Ascending aorta (tissue), 2 donors: ENCODE results near the gene CLBA1. TPM values are rescaled to one million over a fixed set of nuclear protein-coding genes. Genes with fewer than 3 reads are reported as not detected.

Experiments used
- DNase-seq, 2 donors: peaks; one replicate each; pipeline ENCODE4 v3.0.0-alpha.2; 2019; ENCODE audit warnings: low spot score in 2 of 2
- H3K27ac ChIP-seq, 2 donors: fragments of 200-600 bp; sonication (generic); one replicate each; pipeline ENCODE4 v1.5.1; 2016 to 2017; ENCODE audit warnings: mild to moderate bottlenecking in 1 of 2
- H3K27me3 ChIP-seq: fragments of 200-600 bp; sonication (generic); one replicate; pipeline ENCODE4 v1.5.1; 2017
- H3K36me3 ChIP-seq, 2 donors: fragments of 200-600 bp; sonication (generic); one replicate each; pipeline ENCODE4 v1.5.1; 2016
- H3K4me1 ChIP-seq, 2 donors: fragments of 200-600 bp; sonication (generic); one replicate each; pipeline ENCODE4 v1.5.1; 2016 to 2017; ENCODE audit warnings: mild to moderate bottlenecking in 1 of 2
- H3K4me3 ChIP-seq, 2 donors: fragments of 200-600 bp; sonication (generic); one replicate each; pipeline ENCODE4 v1.5.1; 2016 to 2017; ENCODE audit warnings: mild to moderate bottlenecking in 1 of 2
- H3K9me3 ChIP-seq, 2 donors: fragments of 200-600 bp; sonication (generic); one replicate each; pipeline ENCODE4 v1.5.1; 2016
- CTCF ChIP-seq, 3 experiments: fragments of 200-600 bp in 2 of 3; fragments of 450-650 bp in 1 of 3; sonication (generic) in 2 of 3; IDR thresholded peaks; one replicate each; pipeline ENCODE4 v1.5.1; 2016 to 2019; ENCODE audit warnings: antibody characterized with exemption in 3 of 3, mild to moderate bottlenecking in 1 of 3, moderate library complexity in 1 of 3
- intact Hi-C: fragments of 100-400 bp; cut with DNase I; formaldehyde crosslinking; loops from one replicate; pipeline ENCODE4 v1.15.1; 2023
- total RNA-seq: library from RNA; depleted of rRNA; stranded (reverse); fragments of >200 nt; gene quantifications from one replicate; pipeline ENCODE4 v1.1.0, GENCODE V29; 2016

Gene CLBA1
- total RNA-seq = 18.1 TPM

DNA sequence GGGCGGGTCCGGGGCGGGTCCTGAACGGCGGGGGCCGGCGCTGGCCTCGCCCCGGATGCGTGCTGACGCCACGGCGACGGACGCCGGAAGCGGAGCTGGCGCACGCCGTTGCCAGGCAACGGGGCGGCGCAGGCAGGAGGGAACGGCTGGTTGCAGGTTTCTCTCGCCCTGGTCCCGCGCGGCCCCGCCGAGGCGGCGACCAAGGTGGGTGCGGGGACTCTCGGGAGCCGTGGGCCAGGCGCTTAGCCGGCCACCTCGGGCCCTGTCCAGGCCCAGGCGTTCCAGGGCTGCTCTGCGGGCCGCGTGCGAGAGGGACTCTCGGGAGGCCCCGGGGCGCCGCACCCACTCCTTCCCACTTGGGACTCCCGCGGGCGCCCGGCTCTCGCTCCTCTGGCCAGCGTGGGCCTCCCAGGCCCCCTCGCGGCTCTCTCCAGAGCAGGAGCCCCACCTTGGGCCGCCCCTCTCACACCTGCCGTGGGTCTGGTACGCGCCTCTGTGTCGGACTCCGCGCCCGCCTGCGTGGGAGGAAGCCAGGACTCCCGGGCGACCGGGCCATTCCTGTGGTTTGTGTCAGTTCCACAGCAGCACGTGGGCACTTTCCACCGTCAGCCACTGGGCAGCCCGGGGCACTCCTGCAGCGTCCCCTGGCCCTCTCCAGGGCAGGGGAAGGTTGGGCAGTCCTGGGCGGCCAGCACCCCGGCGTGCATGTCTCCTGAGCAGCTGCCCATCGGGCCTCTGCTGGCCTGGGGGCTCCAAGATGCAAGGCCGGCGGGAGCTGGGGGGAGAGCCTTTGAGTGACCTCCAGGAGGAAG lies at the start of gene CLBA1:
TSS of gene CLBA1 (plus strand) at position 114 of the 812 bp plus-strand sequence. CDS start at position 758, 644 bp downstream.
- Histone ChIP-seq H3K4me1 (peaks cover 9 to 12% of the 10 kb centered on the region in 2 donors), H3K36me3 (peaks cover 0 to 8% of the 10 kb centered on the region in 2 donors), H3K27me3 (no peaks in the 10 kb centered on the region), H3K4me3 (peak within 1 kb of the TSS; percentile 85 to 98), H3K9me3 (no peaks in the 10 kb centered on the region), H3K27ac (peak within 1 kb of the TSS; percentile 76 to 79)
- peak in 1 of 2 donors; percentile 93 for DNase-seq
- intact Hi-C loops = loop anchor here (1.0 to 2.0 kb wide), 3 partner anchors 13 to 53 kb away; partner anchors contain the start of gene CDCA4
- no peak for TF ChIP-seq CTCF (IDR thresholded peaks at IDR 0.05)

DNA sequence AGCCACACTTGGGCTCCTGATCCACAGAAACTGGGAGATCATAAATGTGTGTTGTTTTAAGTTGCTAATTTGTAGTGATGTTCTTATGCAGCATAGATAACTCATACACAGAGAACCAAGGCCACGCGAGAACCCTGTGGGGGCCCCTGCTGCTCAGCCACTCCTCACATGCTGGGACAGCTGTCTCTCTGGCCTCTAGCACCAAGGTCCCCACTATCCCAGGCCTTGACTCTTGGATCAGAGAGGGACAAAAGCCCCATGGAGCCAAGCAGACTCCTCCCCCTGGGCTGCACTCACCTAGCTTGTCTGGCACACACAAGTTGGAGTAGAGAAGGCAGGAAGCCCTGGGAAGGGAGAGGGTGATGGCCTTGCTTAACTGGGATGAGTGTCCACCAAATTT lies 49.6 kb upstream of the CLBA1 start:
- no peak for TF ChIP-seq CTCF (IDR thresholded peaks at IDR 0.05)
- H3K36me3 ChIP-seq = peaks cover 0 to 9% of the 10 kb centered on the region in 2 donors
- no peak overlapping the region for H3K27ac ChIP-seq
- peak in 1 of 2 donors; percentile 19 for DNase-seq
- no peaks in the 10 kb centered on the region for H3K9me3 ChIP-seq
- no peaks in the 10 kb centered on the region for H3K27me3 ChIP-seq
- intact Hi-C loops = loop anchor here (2.0 kb wide), 1 partner anchor 31 kb away; no protein-coding TSS in a partner anchor
- H3K4me3 ChIP-seq = no peak overlapping the region
- H3K4me1 ChIP-seq = peaks cover 0 to 7% of the 10 kb centered on the region in 2 donors

DNA sequence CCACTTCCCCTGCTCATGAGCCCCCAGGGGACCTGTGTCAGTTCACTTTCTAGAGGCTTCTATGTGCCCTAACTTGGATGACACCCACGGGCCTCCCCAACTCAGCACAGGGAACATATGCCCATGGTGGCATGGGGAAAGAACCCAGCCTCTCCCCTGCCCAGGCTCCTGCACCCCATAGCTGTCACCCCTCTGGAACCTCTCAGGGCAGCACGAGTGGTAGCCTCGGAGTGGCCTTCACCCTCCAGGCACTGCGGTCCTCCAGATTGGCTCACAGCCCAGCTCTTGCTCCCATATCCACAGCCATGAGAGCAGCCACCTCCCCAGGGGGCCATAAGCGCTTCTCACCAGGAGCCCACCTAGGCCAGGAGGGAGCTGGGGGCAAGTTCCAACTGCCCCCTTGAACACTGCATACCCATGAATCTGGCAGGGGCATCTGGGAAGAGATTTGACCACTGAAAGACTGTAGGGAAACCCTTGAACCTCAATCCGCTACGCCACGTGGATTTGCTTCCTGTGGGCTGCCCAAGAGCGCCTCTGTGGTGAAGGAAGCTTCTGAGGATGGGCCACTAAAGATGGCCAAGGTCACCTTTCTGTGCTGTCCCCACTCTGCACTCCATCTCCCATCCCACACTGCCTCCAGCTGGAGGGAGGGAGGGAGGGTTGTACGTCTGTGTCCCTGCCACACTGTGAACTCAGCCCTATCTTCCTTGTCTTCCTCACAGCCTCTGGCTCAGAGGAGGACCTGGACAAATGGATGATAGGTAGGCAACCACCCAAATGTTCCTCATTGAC lies 49.0 kb upstream of the CLBA1 start:
- Histone ChIP-seq H3K36me3 (peaks cover under 1 to 9% of the 10 kb centered on the region in 2 donors), H3K27me3 (no peaks in the 10 kb centered on the region), H3K9me3 (no peaks in the 10 kb centered on the region), H3K4me1 (peaks cover 0 to 7% of the 10 kb centered on the region in 2 donors), H3K27ac (no peak overlapping the region), H3K4me3 (no peak overlapping the region)
- intact Hi-C loops = no loop called here
- TF ChIP-seq CTCF (IDR thresholded peaks at IDR 0.05) = no peak
- peak in 1 of 2 donors; percentile 45 for DNase-seq

DNA sequence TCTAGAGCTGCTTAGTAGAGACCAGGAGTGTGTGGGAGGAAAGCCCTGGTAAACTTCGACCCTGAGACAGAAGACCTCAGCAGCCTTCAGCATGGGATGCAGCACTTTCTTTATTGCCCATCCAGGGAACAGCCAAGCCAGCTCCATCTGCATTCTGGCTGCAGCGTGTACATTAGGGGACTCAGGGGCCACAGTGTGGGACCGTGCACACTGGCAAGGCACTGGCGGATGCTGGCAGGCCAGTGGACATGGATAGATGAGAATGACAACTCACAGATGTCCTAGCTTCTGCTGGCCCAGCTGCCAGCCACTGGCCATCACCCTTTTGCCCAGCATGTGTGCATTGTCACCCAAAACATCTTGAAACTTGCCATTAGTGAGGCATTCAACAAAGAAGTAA lies 48.4 kb upstream of the CLBA1 start:
- TF ChIP-seq CTCF (IDR thresholded peaks at IDR 0.05) = no peak
- no peak for DNase-seq
- Histone ChIP-seq H3K9me3 (no peaks in the 10 kb centered on the region), H3K36me3 (peaks cover 3 to 9% of the 10 kb centered on the region in 2 donors), H3K27ac (no peak overlapping the region), H3K4me3 (no peak overlapping the region), H3K27me3 (no peaks in the 10 kb centered on the region), H3K4me1 (peaks cover 0 to 7% of the 10 kb centered on the region in 2 donors)
- intact Hi-C loops = no loop called here

DNA sequence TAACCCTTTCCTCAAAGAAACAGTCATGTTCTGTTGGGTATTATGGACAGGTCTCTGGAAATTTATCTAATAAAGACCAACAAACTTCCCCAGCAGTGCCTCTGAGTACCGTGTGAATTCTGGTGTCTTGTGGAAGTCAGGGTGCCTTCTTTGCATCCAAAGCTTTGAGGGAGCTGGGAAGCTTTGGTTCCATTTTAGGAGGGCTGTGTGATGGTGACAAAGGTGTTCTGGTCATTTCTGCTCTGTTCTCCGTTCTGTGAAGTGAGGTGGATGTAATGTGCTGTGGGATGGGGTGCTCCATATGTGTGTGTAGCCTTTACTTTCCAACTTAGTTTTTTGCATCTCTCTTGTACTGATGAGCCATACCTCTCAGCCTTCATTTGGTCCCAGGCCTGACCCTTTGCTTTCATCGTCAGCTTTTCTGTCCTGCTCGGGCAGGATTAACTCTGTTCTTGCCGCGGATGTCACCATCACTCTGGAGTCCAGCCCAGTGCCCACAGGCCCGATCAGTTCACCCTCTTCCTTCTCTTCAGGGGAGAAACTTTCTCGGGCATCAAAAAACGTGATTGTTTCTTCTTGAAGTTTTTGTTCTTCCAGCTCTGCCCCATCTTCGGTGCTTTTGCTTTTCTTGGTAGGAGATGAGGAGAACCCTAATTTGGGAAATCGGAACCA lies 47.8 kb upstream of the CLBA1 start:
- no peak for DNase-seq
- Histone ChIP-seq H3K27ac (no peak overlapping the region), H3K9me3 (no peaks in the 10 kb centered on the region), H3K36me3 (peaks cover 3 to 9% of the 10 kb centered on the region in 2 donors), H3K4me3 (no peak overlapping the region), H3K27me3 (no peaks in the 10 kb centered on the region), H3K4me1 (peaks cover 0 to 3% of the 10 kb centered on the region in 2 donors)
- no peak for TF ChIP-seq CTCF (IDR thresholded peaks at IDR 0.05)
- intact Hi-C loops = no loop called here
